ENCODE results near the gene GOSR2. TPM values are rescaled to one million over a fixed set of nuclear protein-coding genes. Genes with fewer than 3 reads are reported as not detected.

GOSR2 gene
- total and polyA plus RNA-seq, 2 donors (not counting 3 experiments of a cell fraction or from before 2014, with no cell fraction given): 48.6 to 54.7 TPM

DNA sequence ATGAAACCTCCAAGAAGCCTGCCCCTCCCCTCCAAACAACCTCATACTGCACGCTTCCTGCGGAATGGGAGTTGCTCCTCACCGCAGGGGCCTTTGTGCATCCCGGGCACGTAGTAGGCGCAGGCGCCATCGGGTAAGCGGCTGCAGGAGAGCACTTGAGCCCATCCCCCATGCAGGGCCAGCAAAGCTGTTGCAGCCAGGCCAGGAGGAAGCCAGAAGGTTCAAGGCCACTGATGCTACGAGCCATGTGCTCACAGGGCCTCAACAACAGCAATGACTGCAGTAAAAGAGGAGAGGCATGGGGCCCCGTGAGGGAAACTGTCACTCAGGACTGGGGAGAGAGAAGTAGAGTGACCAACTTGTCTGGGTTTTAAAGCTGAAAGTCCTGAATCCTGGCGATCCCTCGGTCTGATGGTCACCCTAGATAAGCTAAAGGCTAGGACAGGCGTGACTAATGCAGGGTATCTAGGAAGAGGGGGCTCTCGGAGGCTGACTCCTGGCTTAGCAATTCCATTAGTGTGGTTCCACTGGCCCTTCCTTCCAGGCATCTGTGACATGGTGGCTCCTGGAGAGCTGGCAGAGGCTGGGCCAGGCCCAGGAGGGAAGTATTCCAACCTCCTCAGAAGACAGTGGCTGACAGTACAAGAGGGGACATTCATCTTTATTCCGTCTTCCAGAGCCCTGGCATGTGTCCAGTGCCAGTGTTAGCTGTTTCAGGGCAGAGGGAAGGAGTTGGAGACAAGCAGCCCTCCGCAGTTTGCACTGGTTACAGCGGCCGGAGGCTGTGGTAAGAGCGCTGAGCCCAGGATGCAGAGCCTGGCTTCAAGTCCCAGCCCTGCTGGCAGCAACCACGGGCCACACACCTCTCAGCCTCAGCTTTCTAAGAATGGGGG is 20.8 kb downstream of the GOSR2 start:
- Histone ChIP-seq H2AFZ (ENCODE audit: low read depth, low read length) (no peak overlapping the region), H3K9me1 (replicated peaks; ENCODE audit: control insufficient read depth, extremely low read depth, insufficient read depth, low read length) (no peaks in the 10 kb centered on the region), H3K9me3 (replicated peaks; ENCODE audit: control insufficient read depth, insufficient read depth, low read length) (no peaks in the 10 kb centered on the region), H3K36me3 (ENCODE audit: control insufficient read depth in 2 of 2, extremely low read depth in 1 of 2, insufficient read depth in 2 of 2, low read length in 2 of 2) (peaks cover 6 to 13% of the 10 kb centered on the region in 2 experiments), H3K4me2 (ENCODE audit: insufficient read depth, low read length) (peak overlapping the region; percentile 19), H3K4me1 (ENCODE audit: control insufficient read depth, extremely low read depth, insufficient read depth, low read length) (peaks cover 11% of the 10 kb centered on the region), H3K27me3 (ENCODE audit: control insufficient read depth in 2 of 2, insufficient read depth in 2 of 2, low read length in 2 of 2) (no peaks in the 10 kb centered on the region), H3K9ac (replicated peaks; ENCODE audit: extremely low read depth, insufficient read depth, low read length) (no peak overlapping the region), H3K27ac (ENCODE audit: insufficient read depth, low read depth, low read length) (no peak overlapping the region), H3K79me2 (ENCODE audit: control insufficient read depth, insufficient read depth, low read length) (no peaks in the 10 kb centered on the region), H4K20me1 (replicated peaks; ENCODE audit: control insufficient read depth, extremely low read depth, insufficient read depth, low read length) (no peaks in the 10 kb centered on the region), H3K4me3 (replicated peaks in 1 of 3; ENCODE audit: insufficient read depth in 1 of 3, low read depth in 1 of 3, low read length in 3 of 3) (no peak overlapping the region)
- CTCF ChIA-PET: interaction anchor here (0.7 to 4.2 kb wide), 11 partner anchors 12 to 672 kb away, joined by 3 to 80 read pairs (median 12); no protein-coding TSS in a partner anchor
- dilution Hi-C loops (cut with MboI; ENCODE audit: extremely low pct_ligation_motif_present, low sequenced_read_pairs): no loop called here
- BruUV-seq (replicated peaks): no TSS peak
- TF ChIP-seq FOS (IDR thresholded peaks at IDR 0.05; ENCODE audit: borderline replicate concordance, insufficient read depth, low read length) (no peak), GATA2 (IDR thresholded peaks at IDR 0.05; ENCODE audit: insufficient read depth, insufficient read length, low read depth, low read length) (peak; percentile 92), POLR2AphosphoS5 (IDR thresholded peaks at IDR 0.05; ENCODE audit: insufficient read depth, low read depth, low read length) (peak; percentile 75)
- peak; percentile 35 for DNase-seq (ENCODE audit: low read depth, low spot score)
- POLR2A ChIA-PET: no interaction called here
- FAIRE-seq: peak; percentile 60
- intact Hi-C loops (cut with micrococcal nuclease): loop anchor here (5.0 kb wide), 1 partner anchor 374 kb away; no protein-coding TSS in a partner anchor

DNA sequence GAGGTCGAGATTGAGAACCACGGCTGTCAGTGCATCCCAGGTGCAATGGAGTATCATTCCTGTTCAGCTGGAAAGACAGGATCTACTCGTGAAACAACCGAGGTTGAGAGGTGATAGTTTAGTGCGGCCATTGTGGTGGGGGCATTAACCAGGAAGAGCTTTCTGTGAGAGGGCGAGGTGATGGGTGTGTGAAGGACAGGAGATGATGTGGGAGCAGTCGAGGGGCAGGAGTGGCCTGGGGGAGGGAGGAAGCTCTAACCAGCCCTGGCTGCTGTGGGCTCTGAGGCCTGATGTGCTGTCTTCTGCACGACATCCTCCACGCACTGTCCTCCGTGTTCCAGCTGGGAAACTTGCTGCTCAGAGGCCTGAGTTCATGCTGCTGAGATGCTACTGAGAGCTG is 22.0 kb downstream of the GOSR2 start:
- no peak overlapping the region for H2AFZ ChIP-seq (ENCODE audit: low read depth, low read length)
- no peaks in the 10 kb centered on the region for H4K20me1 ChIP-seq (replicated peaks; ENCODE audit: control insufficient read depth, extremely low read depth, insufficient read depth, low read length)
- ChIA-PET CTCF (interaction anchor here (0.7 to 3.5 kb wide), 4 partner anchors 11 to 58 kb away, joined by 3 to 36 read pairs (median 4); no protein-coding TSS in a partner anchor), POLR2A (no interaction called here)
- no peaks in the 10 kb centered on the region for H3K79me2 ChIP-seq (ENCODE audit: control insufficient read depth, insufficient read depth, low read length)
- intact Hi-C loops (cut with micrococcal nuclease) (loop anchor here (5.0 kb wide), 1 partner anchor 372 kb away; no protein-coding TSS in a partner anchor), dilution Hi-C loops (cut with MboI; ENCODE audit: extremely low pct_ligation_motif_present, low sequenced_read_pairs) (no loop called here)
- no peak overlapping the region for H3K4me2 ChIP-seq (ENCODE audit: insufficient read depth, low read length)
- DNase-seq (ENCODE audit: low read depth, low spot score) (no peak), FAIRE-seq (no peak)
- H3K27me3 ChIP-seq (ENCODE audit: control insufficient read depth in 2 of 2, insufficient read depth in 2 of 2, low read length in 2 of 2): no peaks in the 10 kb centered on the region
- TF ChIP-seq MYC (IDR thresholded peaks at IDR 0.05; ENCODE audit: low read depth, low read length): no peak
- no peak for TF ChIP-seq POLR2A (IDR thresholded peaks at IDR 0.05; ENCODE audit: low read depth, low read length)
- TF ChIP-seq, protein P1, sequence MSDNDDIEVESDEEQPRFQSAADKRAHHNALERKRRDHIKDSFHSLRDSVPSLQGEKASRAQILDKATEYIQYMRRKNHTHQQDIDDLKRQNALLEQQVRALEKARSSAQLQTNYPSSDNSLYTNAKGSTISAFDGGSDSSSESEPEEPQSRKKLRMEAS (IDR thresholded peaks at IDR 0.05; ENCODE audit: insufficient read depth, insufficient read length): no peak
- TF ChIP-seq GATA2 (IDR thresholded peaks at IDR 0.05; ENCODE audit: insufficient read depth, insufficient read length, low read depth, low read length): no peak
- no peak for TF ChIP-seq EZH2 (IDR thresholded peaks at IDR 0.05; ENCODE audit: borderline replicate concordance, low read depth, low read length, severe bottlenecking)
- TF ChIP-seq FOS (IDR thresholded peaks at IDR 0.05; ENCODE audit: borderline replicate concordance, insufficient read depth, low read length): no peak
- TF ChIP-seq JUN (IDR thresholded peaks at IDR 0.05; ENCODE audit: borderline replicate concordance, insufficient read depth, insufficient read length, low read depth): no peak
- TF ChIP-seq, protein P2, sequence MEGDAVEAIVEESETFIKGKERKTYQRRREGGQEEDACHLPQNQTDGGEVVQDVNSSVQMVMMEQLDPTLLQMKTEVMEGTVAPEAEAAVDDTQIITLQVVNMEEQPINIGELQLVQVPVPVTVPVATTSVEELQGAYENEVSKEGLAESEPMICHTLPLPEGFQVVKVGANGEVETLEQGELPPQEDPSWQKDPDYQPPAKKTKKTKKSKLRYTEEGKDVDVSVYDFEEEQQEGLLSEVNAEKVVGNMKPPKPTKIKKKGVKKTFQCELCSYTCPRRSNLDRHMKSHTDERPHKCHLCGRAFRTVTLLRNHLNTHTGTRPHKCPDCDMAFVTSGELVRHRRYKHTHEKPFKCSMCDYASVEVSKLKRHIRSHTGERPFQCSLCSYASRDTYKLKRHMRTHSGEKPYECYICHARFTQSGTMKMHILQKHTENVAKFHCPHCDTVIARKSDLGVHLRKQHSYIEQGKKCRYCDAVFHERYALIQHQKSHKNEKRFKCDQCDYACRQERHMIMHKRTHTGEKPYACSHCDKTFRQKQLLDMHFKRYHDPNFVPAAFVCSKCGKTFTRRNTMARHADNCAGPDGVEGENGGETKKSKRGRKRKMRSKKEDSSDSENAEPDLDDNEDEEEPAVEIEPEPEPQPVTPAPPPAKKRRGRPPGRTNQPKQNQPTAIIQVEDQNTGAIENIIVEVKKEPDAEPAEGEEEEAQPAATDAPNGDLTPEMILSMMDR (IDR thresholded peaks at IDR 0.05; ENCODE audit: extremely low read depth in 1 of 2, insufficient read depth in 1 of 2, low read depth in 1 of 2, low read length in 2 of 2): no peak
- H3K9ac ChIP-seq (replicated peaks; ENCODE audit: extremely low read depth, insufficient read depth, low read length): no peak overlapping the region
- H3K4me1 ChIP-seq (ENCODE audit: control insufficient read depth, extremely low read depth, insufficient read depth, low read length): peaks cover 11% of the 10 kb centered on the region
- no peaks in the 10 kb centered on the region for H3K9me3 ChIP-seq (replicated peaks; ENCODE audit: control insufficient read depth, insufficient read depth, low read length)
- no peaks in the 10 kb centered on the region for H3K9me1 ChIP-seq (replicated peaks; ENCODE audit: control insufficient read depth, extremely low read depth, insufficient read depth, low read length)
- BruUV-seq (replicated peaks): no TSS peak
- peaks cover 0 to 3% of the 10 kb centered on the region in 2 experiments for H3K36me3 ChIP-seq (ENCODE audit: control insufficient read depth in 2 of 2, extremely low read depth in 1 of 2, insufficient read depth in 2 of 2, low read length in 2 of 2)
- H3K27ac ChIP-seq (ENCODE audit: insufficient read depth, low read depth, low read length): no peak overlapping the region
- H3K4me3 ChIP-seq (replicated peaks in 1 of 3; ENCODE audit: insufficient read depth in 1 of 3, low read depth in 1 of 3, low read length in 3 of 3): no peak overlapping the region
